Glutamatergic neuron (in vitro differentiated cells): ENCODE results near the gene PLSCR1. TPM values are rescaled to one million over a fixed set of nuclear protein-coding genes. Genes with fewer than 3 reads are reported as not detected.
"Not testable (repeated sequence)": the region's sequence is repeated elsewhere in the genome, so short reads cannot be mapped to it uniquely, and the experiment has no call there.

Experiments used
- DNase-seq: peaks from one replicate; pipeline ENCODE4 v3.0.0; 2022
- H3K27ac Mint-ChIP-seq: one replicate; pipeline ENCODE4 v1.8.0; 2020; ENCODE audit warnings: mild to moderate bottlenecking, mixed read lengths, inconsistent platforms; ENCODE audit not compliant: unreplicated experiment
- H3K27me3 Mint-ChIP-seq: one replicate; pipeline ENCODE4 v1.8.0; 2020; ENCODE audit warnings: mild to moderate bottlenecking, moderate library complexity, mixed read lengths, inconsistent platforms; ENCODE audit not compliant: unreplicated experiment
- H3K36me3 Mint-ChIP-seq: one replicate; pipeline ENCODE4 v1.8.0; 2020; ENCODE audit warnings: mild to moderate bottlenecking, mixed read lengths, inconsistent platforms; ENCODE audit not compliant: unreplicated experiment
- H3K4me1 Mint-ChIP-seq: one replicate; pipeline ENCODE4 v1.8.0; 2020; ENCODE audit warnings: mild to moderate bottlenecking, low read depth, mixed read lengths, inconsistent platforms; ENCODE audit not compliant: unreplicated experiment
- H3K4me3 Mint-ChIP-seq: one replicate; pipeline ENCODE4 v1.8.0; 2020; ENCODE audit warnings: mild to moderate bottlenecking, mixed read lengths, inconsistent platforms; ENCODE audit not compliant: unreplicated experiment
- H3K9me3 Mint-ChIP-seq: one replicate; pipeline ENCODE4 v1.8.0; 2020; ENCODE audit warnings: mild to moderate bottlenecking, moderate library complexity, mixed read lengths, inconsistent platforms; ENCODE audit not compliant: unreplicated experiment
- CTCF ChIP-seq: fragments of 200-600 bp; sonication (generic); IDR thresholded peaks from one replicate; pipeline ENCODE4 v1.5.0; 2021; ENCODE audit not compliant: partially characterized antibody, unreplicated experiment
- total RNA-seq: library from RNA; stranded (reverse); fragmentation: NEBNext Ultra II Directional; extraction: Animal tissue kit (Norgen Biotek cat#: 25700); gene quantifications from one replicate; pipeline ENCODE4 v1.2.1, GENCODE V29; 2021; ENCODE audit not compliant: unreplicated experiment

PLSCR1 gene
- total RNA-seq, 1 donor from 2014 or later: 4.1 TPM

DNA sequence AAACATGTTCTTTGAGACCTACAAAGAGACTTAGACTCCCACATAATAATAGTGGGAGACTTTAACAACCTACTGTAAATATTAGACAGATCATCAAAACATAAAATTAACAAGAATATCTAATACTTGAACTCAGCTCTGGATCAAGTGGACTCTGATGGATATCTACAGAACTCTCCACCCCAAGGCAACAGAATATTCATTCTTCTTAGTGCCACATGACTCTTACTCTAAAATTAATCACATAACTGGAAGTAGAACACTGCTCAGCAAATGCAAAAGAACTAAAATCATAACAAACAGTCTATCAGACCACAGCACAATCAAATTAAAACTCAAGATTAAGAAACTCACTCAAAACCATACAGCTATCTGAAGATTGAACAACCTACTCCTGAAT lies 59.1 kb downstream of the PLSCR1 start:
- no peak overlapping the region for H3K4me3 Mint-ChIP-seq
- H3K4me1 Mint-ChIP-seq: no peaks in the 10 kb centered on the region
- H3K9me3 Mint-ChIP-seq: peaks cover 2% of the 10 kb centered on the region

DNA sequence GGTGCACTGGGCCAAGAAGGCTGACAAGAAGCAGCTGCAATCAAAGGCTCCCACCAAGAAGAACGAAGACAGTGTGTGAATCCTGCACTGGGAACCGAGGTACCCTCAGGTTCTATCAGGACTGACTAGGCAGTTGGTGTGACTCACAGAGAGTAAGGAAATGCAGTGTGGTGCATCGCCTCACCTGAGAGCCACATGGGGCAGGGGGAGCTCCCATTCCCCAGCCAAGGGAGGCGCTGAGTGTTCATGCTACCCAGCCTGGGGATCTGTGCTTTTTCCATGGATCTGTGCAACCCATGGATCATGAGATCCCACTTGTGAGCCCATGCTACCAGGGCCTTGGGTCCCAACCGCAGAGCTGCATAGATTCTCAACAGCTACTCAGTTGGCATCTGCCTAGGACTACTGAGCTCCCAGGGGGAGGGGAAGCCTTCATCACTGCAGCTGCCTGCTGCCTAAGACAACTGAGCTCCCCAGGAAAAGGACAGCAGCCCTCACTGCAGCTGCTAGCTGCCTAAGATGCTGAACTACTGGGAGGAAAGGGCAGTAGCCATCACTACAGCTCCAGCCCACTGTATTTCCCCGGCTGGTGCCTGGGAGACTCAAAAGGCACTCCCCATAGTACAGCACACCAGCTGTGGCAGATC lies 68.2 kb downstream of the PLSCR1 start:
- peaks cover 7% of the 10 kb centered on the region for H3K9me3 Mint-ChIP-seq
- DNase-seq: no peak
- H3K4me1 Mint-ChIP-seq: no peaks in the 10 kb centered on the region
- H3K27me3 Mint-ChIP-seq: peaks cover 3% of the 10 kb centered on the region
- H3K36me3 Mint-ChIP-seq: no peaks in the 10 kb centered on the region
- no peak for TF ChIP-seq CTCF
- no peak overlapping the region for H3K4me3 Mint-ChIP-seq
- no peak overlapping the region for H3K27ac Mint-ChIP-seq

More for the DNA sequence above, 59.1 kb downstream of the PLSCR1 start:
- TF ChIP-seq CTCF: no peak
- H3K27me3 Mint-ChIP-seq: peaks cover 1% of the 10 kb centered on the region
- H3K27ac Mint-ChIP-seq: no peak overlapping the region
- H3K36me3 Mint-ChIP-seq: peaks cover 8% of the 10 kb centered on the region
- no peak for DNase-seq

DNA sequence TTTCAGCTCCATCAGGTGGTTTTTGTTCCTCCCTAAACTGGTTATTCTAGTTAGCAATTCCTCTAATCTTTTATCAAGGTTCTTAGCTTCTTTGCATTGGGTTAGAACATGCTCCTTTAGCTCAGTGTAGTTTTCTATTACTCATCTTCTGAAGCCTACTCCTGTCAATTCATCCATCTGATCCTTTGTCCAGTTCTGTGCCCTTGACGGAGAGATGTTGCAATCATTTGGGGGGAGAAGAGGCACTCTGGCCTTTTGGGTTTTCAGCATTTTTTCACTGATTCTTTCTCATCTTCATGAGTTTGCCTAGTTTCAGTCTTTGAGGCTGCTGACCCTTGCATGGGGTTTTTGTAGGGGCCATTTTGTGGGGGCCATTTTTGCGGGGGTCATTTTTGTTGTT lies 69.4 kb downstream of the PLSCR1 start:
- H3K27ac Mint-ChIP-seq, H3K9me3 Mint-ChIP-seq, H3K4me3 Mint-ChIP-seq, H3K4me1 Mint-ChIP-seq, H3K27me3 Mint-ChIP-seq, H3K36me3 Mint-ChIP-seq, DNase-seq: not testable (repeated sequence)

DNA sequence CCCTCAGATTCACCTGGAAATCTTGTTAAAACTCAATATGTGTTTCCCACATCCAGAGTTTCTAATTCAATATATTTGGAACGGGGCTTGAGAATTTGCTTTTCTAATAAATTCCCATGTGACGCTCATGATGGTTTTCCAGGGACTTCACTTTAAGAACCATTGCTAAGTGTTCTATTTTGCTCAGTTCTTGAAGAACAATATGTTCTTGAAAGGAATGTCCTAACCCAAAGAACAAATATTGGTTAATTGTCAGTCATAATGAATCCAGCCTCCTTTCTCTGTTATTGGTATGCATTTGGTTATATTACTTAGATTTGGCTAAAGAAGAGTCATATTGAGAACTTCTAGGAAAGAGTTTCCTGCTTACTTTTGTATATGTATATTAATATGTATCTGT lies 70.7 kb downstream of the PLSCR1 start:
- Mint-ChIP-seq H3K27ac (no peak overlapping the region), H3K36me3 (no peaks in the 10 kb centered on the region), H3K27me3 (no peaks in the 10 kb centered on the region), H3K9me3 (peaks cover 2% of the 10 kb centered on the region), H3K4me1 (no peaks in the 10 kb centered on the region), H3K4me3 (no peak overlapping the region)
- no peak for DNase-seq
- TF ChIP-seq CTCF: no peak

GRCh38 chr3:146472611-146473010 lies 71.8 kb downstream of the PLSCR1 start:
- Mint-ChIP-seq H3K4me1 (no peaks in the 10 kb centered on the region), H3K9me3 (no peaks in the 10 kb centered on the region), H3K4me3 (no peak overlapping the region), H3K27me3 (peaks cover under 1% of the 10 kb centered on the region), H3K27ac (no peak overlapping the region), H3K36me3 (no peaks in the 10 kb centered on the region)
- no peak for TF ChIP-seq CTCF
- no peak for DNase-seq
